SK-N-SH (cell line): ENCODE results near the gene TGFB1I1. TPM values are rescaled to one million over a fixed set of nuclear protein-coding genes. Genes with fewer than 3 reads are reported as not detected.
"Not testable (repeated sequence)": the region's sequence is repeated elsewhere in the genome, so short reads cannot be mapped to it uniquely, and the experiment has no call there.

Source experiments
- CTCF ChIA-PET: fragments of 300-600, 350-600 bp; formaldehyde crosslinking; extraction: SDS; loops from one replicate; lab custom pipeline; 2021; lab: Yijun Ruan, JAX
- POLR2A ChIA-PET: fragments of 350-600 bp; sonication (Branson Sonifier 250); formaldehyde crosslinking; extraction: SDS; loops from one replicate; lab custom pipeline; 2020; ENCODE audit warnings: antibody characterized with exemption, inconsistent platforms; lab: Yijun Ruan, JAX
- DNase-seq: peaks from one replicate; pipeline ENCODE4 v3.0.0; 2012
- H2AFZ ChIP-seq: fragments of 200-600 bp; sonication (generic); 2 replicates; pipeline ENCODE4 v1.8.1; 2016; ENCODE audit warnings: antibody characterized with exemption, mild to moderate bottlenecking, low read depth
- H3F3A ChIP-seq: fragments of 200-600 bp; sonication (generic); replicated peaks from 2 replicates; pipeline ENCODE3; 2016; ENCODE audit warnings: antibody characterized with exemption, mild to moderate bottlenecking; ENCODE audit not compliant: insufficient read depth
- H3K27ac ChIP-seq, 2 experiments: fragments of 200-500 bp in 1 of 2; fragments of 200-600 bp in 1 of 2; sonication (Bioruptor generic) in 1 of 2; sonication (generic), shearing (Covaris generic) in 1 of 2; 2 replicates each; pipeline versions ENCODE4 v1.5.1 to v1.6.1; 2014 to 2016; ENCODE audit warnings: low read depth in 2 of 2, inconsistent platforms in 1 of 2, low read length in 1 of 2, mild to moderate bottlenecking in 1 of 2, mixed read lengths in 1 of 2
- H3K27me3 ChIP-seq: fragments of 200-600 bp; sonication (generic), shearing (Covaris generic); 2 replicates; pipeline ENCODE4 v1.6.1; 2016; ENCODE audit warnings: mixed run types; ENCODE audit not compliant: insufficient read depth
- H3K36me3 ChIP-seq, 2 experiments: fragments of 200-500 bp in 1 of 2; fragments of 200-600 bp in 1 of 2; sonication (Bioruptor generic) in 1 of 2; sonication (generic) in 1 of 2; replicated peaks in 1 of 2; 2 replicates each; pipeline versions ENCODE3 to v1.5.1; 2014 to 2016; ENCODE audit warnings: low read length in 1 of 2, mild to moderate bottlenecking in 1 of 2; ENCODE audit not compliant: insufficient read depth in 2 of 2, control insufficient read depth in 1 of 2
- H3K4me1 ChIP-seq, 2 experiments: fragments of 200-500 bp in 1 of 2; fragments of 200-600 bp in 1 of 2; sonication (Bioruptor generic) in 1 of 2; sonication (generic), shearing (Covaris generic) in 1 of 2; 2 replicates each; pipeline versions ENCODE4 v1.5.1 to v1.6.1; 2014 to 2016; ENCODE audit warnings: low read depth in 1 of 2, low read length in 1 of 2, mixed run types in 1 of 2; ENCODE audit not compliant: insufficient read depth in 2 of 2, control insufficient read depth in 1 of 2
- H3K4me2 ChIP-seq: fragments of 200-600 bp; sonication (generic), shearing (Covaris generic); 2 replicates; pipeline ENCODE4 v1.6.1; 2017; ENCODE audit warnings: mixed run types
- H3K4me3 ChIP-seq, 2 experiments: fragments of 200-500 bp in 1 of 2; fragments of 200-600 bp in 1 of 2; sonication (Bioruptor generic) in 1 of 2; sonication (generic), shearing (Covaris generic) in 1 of 2; 2 replicates each; pipeline versions ENCODE4 v1.5.1 to v1.8.1; 2014 to 2016; ENCODE audit warnings: low read depth in 2 of 2, inconsistent platforms in 1 of 2, low read length in 1 of 2, mild to moderate bottlenecking in 1 of 2, mixed read lengths in 1 of 2, moderate library complexity in 1 of 2
- H3K79me2 ChIP-seq: fragments of 200-600 bp; sonication (generic); 2 replicates; pipeline ENCODE4 v1.8.1; 2017; ENCODE audit warnings: mild to moderate bottlenecking; ENCODE audit not compliant: insufficient read depth
- H3K9ac ChIP-seq: fragments of 200-600 bp; sonication (generic); 2 replicates; pipeline ENCODE4 v1.6.1; 2017; ENCODE audit warnings: mixed run types
- H3K9me2 ChIP-seq: fragments of 200-600 bp; sonication (generic); 2 replicates; pipeline ENCODE4 v1.6.1; 2017; ENCODE audit warnings: mixed run types
- H3K9me3 ChIP-seq: fragments of 200-600 bp; sonication (generic); 2 replicates; pipeline ENCODE4 v1.6.1; 2017; ENCODE audit warnings: mixed run types, mild to moderate bottlenecking, moderate library complexity
- H4K20me1 ChIP-seq: fragments of 200-600 bp; sonication (generic); 2 replicates; pipeline ENCODE4 v1.6.1; 2017; ENCODE audit warnings: mild to moderate bottlenecking, mixed run types; ENCODE audit not compliant: insufficient read depth
- CHD2 ChIP-seq: fragments of 150-350 bp; IDR thresholded peaks from 2 replicates; pipeline ENCODE4 v1.6.1; 2018; ENCODE audit warnings: low read length; ENCODE audit not compliant: partially characterized antibody
- EP300 ChIP-seq, 2 experiments: IDR thresholded peaks; 2 replicates each; pipeline versions ENCODE4 v1.4.0 to v1.6.1; 2012; ENCODE audit warnings: borderline replicate concordance in 1 of 2, low read depth in 1 of 2, low read length in 1 of 2
- EZH2phosphoT487 ChIP-seq: fragments of 200-600 bp; sonication (generic); IDR thresholded peaks from 2 replicates; pipeline ENCODE4 v1.6.1; 2017; ENCODE audit warnings: low read depth, mixed run types, mild to moderate bottlenecking, antibody characterized with exemption, moderate library complexity, borderline replicate concordance
- FOSL2 ChIP-seq: IDR thresholded peaks from 2 replicates; pipeline ENCODE4 v1.4.0; 2012; ENCODE audit warnings: low read depth, mild to moderate bottlenecking, moderate library complexity, borderline replicate concordance
- FOXJ3 ChIP-seq: sonication (generic); formaldehyde crosslinking; IDR thresholded peaks from 2 replicates; pipeline ENCODE4 v1.5.1; 2020; ENCODE audit warnings: mild to moderate bottlenecking, missing genetic modification reagents
- GABPA ChIP-seq: IDR thresholded peaks from 2 replicates; pipeline ENCODE4 v1.4.0; 2012; ENCODE audit warnings: low read depth, mild to moderate bottlenecking
- GATA2 ChIP-seq: sonication (generic); formaldehyde crosslinking; IDR thresholded peaks from 2 replicates; pipeline ENCODE4 v1.5.0; 2020; ENCODE audit warnings: mild to moderate bottlenecking, missing genetic modification reagents
- NRF1 ChIP-seq: IDR thresholded peaks from 2 replicates; pipeline ENCODE4 v1.6.1; 2012; ENCODE audit warnings: low read depth, mild to moderate bottlenecking, low read length
- POLR2AphosphoS5 ChIP-seq: IDR thresholded peaks from 2 replicates; pipeline ENCODE4 v1.6.1; 2012; ENCODE audit warnings: low read depth, low read length
- RXRA ChIP-seq: IDR thresholded peaks from 2 replicates; pipeline ENCODE4 v1.4.0; 2012; ENCODE audit warnings: low read depth, mild to moderate bottlenecking, borderline replicate concordance
- SIN3A ChIP-seq: IDR thresholded peaks from 2 replicates; pipeline ENCODE4 v1.6.1; 2012; ENCODE audit warnings: low read depth, mild to moderate bottlenecking, low read length, moderate library complexity, borderline replicate concordance
- SMC3 ChIP-seq: IDR thresholded peaks from 2 replicates; pipeline ENCODE4 v1.6.1; 2012; ENCODE audit warnings: low read depth, low read length, improper control_type of control experiment
- TCF12 ChIP-seq: IDR thresholded peaks from 2 replicates; pipeline ENCODE4 v1.4.0; 2012
- USF1 ChIP-seq: IDR thresholded peaks from 2 replicates; pipeline ENCODE4 v1.4.0; 2012; ENCODE audit warnings: low read depth, borderline replicate concordance
- USF2 ChIP-seq: fragments of 150-350 bp; IDR thresholded peaks from 2 replicates; pipeline ENCODE4 v1.6.1; 2017; ENCODE audit warnings: antibody characterized with exemption, low read length, low read depth, borderline replicate concordance
- WGBS: methylation state at CpG from one replicate; pipeline ENCODE4 v1.1.6; 2017; ENCODE audit warnings: low lambda C conversion rate; 5-methylcytosine and 5-hydroxymethylcytosine counted together
- polyA plus RNA-seq, 3 experiments: library from polyadenylated mRNA; depleted of rRNA; stranded (reverse); fragments of >200 nt; gene quantifications; 2 replicates each; pipeline ENCODE4 v1.2.3, GENCODE V29; 2012
- TF ChIP-seq, protein P1 (sequence below): IDR thresholded peaks from 2 replicates; pipeline ENCODE4 v1.4.0; 2012; ENCODE audit warnings: low read depth
- TF ChIP-seq, protein P2 (sequence below): IDR thresholded peaks from 2 replicates; pipeline ENCODE4 v1.6.1; 2012; ENCODE audit warnings: mild to moderate bottlenecking, low read depth, low read length, moderate library complexity
- TF ChIP-seq, protein P3 (sequence below): fragments of 200-600 bp; sonication (generic); IDR thresholded peaks from 2 replicates; pipeline ENCODE4 v1.6.1; 2017; ENCODE audit warnings: antibody characterized with exemption, mild to moderate bottlenecking, moderate library complexity
- TF ChIP-seq, protein P4 (sequence below): fragments of 150-350 bp; IDR thresholded peaks from 2 replicates; pipeline ENCODE4 v1.6.1; 2016; ENCODE audit warnings: mild to moderate bottlenecking, low read depth, low read length

Gene TGFB1I1
- polyA plus RNA-seq, 1 of the 3 experiments (the other 2 are of a cell fraction) = 29.7 TPM

DNA sequence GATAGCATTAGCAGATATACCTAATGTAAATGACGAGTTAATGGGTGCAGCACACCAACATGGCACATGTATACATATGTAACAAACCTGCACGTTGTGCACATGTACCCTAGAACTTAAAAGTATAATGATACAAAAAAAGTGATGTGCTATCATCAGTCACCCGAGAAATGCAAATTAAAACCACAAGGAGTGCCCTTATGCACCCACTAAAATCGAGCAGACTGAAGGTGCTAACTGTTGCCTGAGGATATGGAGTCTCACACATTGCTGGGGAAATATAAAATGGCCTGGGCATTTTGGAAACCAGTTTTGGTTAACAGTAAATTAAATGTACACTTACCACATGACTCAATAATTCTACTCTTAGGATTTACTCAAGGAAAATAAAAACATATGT is 32.9 kb upstream of the TGFB1I1 start:
- H3K4me3 ChIP-seq, H3K27ac ChIP-seq, H3K79me2 ChIP-seq, H3K4me2 ChIP-seq, H3K36me3 ChIP-seq, H3K27me3 ChIP-seq, H3K4me1 ChIP-seq, DNase-seq, H3K9ac ChIP-seq, H3K9me3 ChIP-seq, H4K20me1 ChIP-seq, H3K9me2 ChIP-seq, POLR2A ChIA-PET, H2AFZ ChIP-seq: not testable (repeated sequence)
- WGBS = 60% methylated on average over 4 of the region's 4 CpGs
- CTCF ChIA-PET = interaction anchor here (1.2 to 3.9 kb wide), 4 partner anchors 10 to 296 kb away, joined by 3 to 33 read pairs (median 8); partner anchors contain the start of gene COX6A2
- H3F3A ChIP-seq = peaks cover 24% of the 10 kb centered on the region

DNA sequence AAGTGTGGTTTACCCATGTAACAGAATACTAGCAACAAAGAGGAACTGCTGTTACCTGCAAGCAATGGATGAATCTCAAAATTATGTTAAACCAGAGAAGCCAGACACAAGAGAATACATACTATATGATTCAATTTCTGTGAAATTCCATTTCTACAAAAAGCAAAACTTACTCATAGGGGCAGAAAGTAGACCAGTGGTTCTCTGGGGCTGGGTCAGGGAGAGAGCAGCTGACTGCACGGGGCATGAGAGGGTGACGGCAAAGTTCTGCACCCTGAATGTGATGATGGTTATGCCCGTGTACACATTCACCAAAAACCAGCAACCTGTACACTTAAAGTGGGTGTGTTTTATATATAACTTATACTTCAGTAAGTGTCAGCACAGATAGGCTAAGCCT is 32.4 kb upstream of the TGFB1I1 start:
- Histone ChIP-seq H3K4me1 (peaks cover 0 to 5% of the 10 kb centered on the region in 2 experiments; a peak in 1 of 4 replicates), H3K27ac (no peak overlapping the region), H3K27me3 (no peaks in the 10 kb centered on the region), H4K20me1 (no peaks in the 10 kb centered on the region), H3K9me3 (no peaks in the 10 kb centered on the region), H3K4me3 (no peak overlapping the region), H3K36me3 (no peaks in the 10 kb centered on the region), H3K4me2 (no peak overlapping the region), H3K79me2 (no peaks in the 10 kb centered on the region), H3K9ac (no peak overlapping the region), H3K9me2 (no peaks in the 10 kb centered on the region), H2AFZ (no peak overlapping the region), H3F3A (peaks cover 24% of the 10 kb centered on the region)
- 88% methylated on average over 3 of the region's 3 CpGs for WGBS
- DNase-seq = no peak
- POLR2A ChIA-PET = no interaction called here
- CTCF ChIA-PET = interaction anchor here (1.2 to 3.9 kb wide), 4 partner anchors 10 to 297 kb away, joined by 3 to 33 read pairs (median 8); partner anchors contain the start of gene COX6A2
- no peak for TF ChIP-seq NRF1
- no peak for TF ChIP-seq FOXJ3 (CRISPR knock-in tag)
- no peak for TF ChIP-seq POLR2AphosphoS5
- TF ChIP-seq CHD2 = no peak
- TF ChIP-seq, protein P1, sequence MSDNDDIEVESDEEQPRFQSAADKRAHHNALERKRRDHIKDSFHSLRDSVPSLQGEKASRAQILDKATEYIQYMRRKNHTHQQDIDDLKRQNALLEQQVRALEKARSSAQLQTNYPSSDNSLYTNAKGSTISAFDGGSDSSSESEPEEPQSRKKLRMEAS = no peak
- TF ChIP-seq, protein P2, sequence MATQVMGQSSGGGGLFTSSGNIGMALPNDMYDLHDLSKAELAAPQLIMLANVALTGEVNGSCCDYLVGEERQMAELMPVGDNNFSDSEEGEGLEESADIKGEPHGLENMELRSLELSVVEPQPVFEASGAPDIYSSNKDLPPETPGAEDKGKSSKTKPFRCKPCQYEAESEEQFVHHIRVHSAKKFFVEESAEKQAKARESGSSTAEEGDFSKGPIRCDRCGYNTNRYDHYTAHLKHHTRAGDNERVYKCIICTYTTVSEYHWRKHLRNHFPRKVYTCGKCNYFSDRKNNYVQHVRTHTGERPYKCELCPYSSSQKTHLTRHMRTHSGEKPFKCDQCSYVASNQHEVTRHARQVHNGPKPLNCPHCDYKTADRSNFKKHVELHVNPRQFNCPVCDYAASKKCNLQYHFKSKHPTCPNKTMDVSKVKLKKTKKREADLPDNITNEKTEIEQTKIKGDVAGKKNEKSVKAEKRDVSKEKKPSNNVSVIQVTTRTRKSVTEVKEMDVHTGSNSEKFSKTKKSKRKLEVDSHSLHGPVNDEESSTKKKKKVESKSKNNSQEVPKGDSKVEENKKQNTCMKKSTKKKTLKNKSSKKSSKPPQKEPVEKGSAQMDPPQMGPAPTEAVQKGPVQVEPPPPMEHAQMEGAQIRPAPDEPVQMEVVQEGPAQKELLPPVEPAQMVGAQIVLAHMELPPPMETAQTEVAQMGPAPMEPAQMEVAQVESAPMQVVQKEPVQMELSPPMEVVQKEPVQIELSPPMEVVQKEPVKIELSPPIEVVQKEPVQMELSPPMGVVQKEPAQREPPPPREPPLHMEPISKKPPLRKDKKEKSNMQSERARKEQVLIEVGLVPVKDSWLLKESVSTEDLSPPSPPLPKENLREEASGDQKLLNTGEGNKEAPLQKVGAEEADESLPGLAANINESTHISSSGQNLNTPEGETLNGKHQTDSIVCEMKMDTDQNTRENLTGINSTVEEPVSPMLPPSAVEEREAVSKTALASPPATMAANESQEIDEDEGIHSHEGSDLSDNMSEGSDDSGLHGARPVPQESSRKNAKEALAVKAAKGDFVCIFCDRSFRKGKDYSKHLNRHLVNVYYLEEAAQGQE = no peak
- TF ChIP-seq, protein P3, sequence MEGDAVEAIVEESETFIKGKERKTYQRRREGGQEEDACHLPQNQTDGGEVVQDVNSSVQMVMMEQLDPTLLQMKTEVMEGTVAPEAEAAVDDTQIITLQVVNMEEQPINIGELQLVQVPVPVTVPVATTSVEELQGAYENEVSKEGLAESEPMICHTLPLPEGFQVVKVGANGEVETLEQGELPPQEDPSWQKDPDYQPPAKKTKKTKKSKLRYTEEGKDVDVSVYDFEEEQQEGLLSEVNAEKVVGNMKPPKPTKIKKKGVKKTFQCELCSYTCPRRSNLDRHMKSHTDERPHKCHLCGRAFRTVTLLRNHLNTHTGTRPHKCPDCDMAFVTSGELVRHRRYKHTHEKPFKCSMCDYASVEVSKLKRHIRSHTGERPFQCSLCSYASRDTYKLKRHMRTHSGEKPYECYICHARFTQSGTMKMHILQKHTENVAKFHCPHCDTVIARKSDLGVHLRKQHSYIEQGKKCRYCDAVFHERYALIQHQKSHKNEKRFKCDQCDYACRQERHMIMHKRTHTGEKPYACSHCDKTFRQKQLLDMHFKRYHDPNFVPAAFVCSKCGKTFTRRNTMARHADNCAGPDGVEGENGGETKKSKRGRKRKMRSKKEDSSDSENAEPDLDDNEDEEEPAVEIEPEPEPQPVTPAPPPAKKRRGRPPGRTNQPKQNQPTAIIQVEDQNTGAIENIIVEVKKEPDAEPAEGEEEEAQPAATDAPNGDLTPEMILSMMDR = no peak
- no peak for TF ChIP-seq EP300 (IDR thresholded peaks at IDR 0.05; ENCODE audit: borderline replicate concordance in 1 of 2, low read depth in 1 of 2, low read length in 1 of 2)
- no peak for TF ChIP-seq GABPA
- TF ChIP-seq USF2 = no peak
- TF ChIP-seq FOSL2 = no peak
- TF ChIP-seq RXRA = no peak
- TF ChIP-seq TCF12 = no peak
- TF ChIP-seq, protein P4, sequence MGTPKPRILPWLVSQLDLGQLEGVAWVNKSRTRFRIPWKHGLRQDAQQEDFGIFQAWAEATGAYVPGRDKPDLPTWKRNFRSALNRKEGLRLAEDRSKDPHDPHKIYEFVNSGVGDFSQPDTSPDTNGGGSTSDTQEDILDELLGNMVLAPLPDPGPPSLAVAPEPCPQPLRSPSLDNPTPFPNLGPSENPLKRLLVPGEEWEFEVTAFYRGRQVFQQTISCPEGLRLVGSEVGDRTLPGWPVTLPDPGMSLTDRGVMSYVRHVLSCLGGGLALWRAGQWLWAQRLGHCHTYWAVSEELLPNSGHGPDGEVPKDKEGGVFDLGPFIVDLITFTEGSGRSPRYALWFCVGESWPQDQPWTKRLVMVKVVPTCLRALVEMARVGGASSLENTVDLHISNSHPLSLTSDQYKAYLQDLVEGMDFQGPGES = no peak
- no peak for TF ChIP-seq SMC3
- no peak for TF ChIP-seq GATA2 (CRISPR knock-in tag)
- TF ChIP-seq EZH2phosphoT487 = no peak
- TF ChIP-seq USF1 = no peak
- TF ChIP-seq SIN3A = no peak
